GM21786 (cell line): ENCODE data around the gene MFGE8.

ENCODE experiments used
- ATAC-seq: cut with Tn5 transposase; IDR thresholded peaks from one replicate; pipeline ENCODE4 v1.9.1; 2021; ENCODE audit not compliant: unreplicated experiment

MFGE8 gene

GRCh38 chr15:88874684-88875083, 38.5 kb downstream of the MFGE8 start:
- ATAC-seq = no peak

DNA sequence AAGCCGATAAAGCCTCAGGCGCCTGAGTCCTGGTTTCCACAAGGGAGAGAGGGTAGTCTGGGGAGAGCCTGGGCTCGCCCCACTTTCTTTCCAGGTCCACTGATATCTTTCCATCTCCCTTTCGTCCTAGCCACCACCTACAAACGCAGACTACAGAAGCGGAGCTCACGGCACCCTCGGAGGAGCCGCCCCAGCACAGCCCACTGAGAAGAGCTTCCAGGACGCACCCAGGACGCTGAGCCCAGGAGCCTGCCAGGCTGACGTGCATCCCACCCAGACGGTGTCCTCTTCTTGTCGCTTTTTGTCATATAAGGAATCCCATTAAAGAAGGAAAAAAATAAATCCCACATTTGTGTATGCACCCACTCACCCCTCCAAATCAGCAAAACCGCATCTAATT, 38.9 kb downstream of the MFGE8 start:
- no peak for ATAC-seq

- ATAC-seq = no peak
These were observed 39.4 kb downstream of the MFGE8 start for GRCh38 chr15:88873786-88874185.

GRCh38 chr15:88872706-88873105, 40.5 kb downstream of the MFGE8 start:
- no peak for ATAC-seq

GRCh38 chr15:88872106-88872505, 41.1 kb downstream of the MFGE8 start:
- no peak for ATAC-seq

GRCh38 chr15:88871313-88871712, 41.9 kb downstream of the MFGE8 start:
- ATAC-seq = no peak

DNA sequence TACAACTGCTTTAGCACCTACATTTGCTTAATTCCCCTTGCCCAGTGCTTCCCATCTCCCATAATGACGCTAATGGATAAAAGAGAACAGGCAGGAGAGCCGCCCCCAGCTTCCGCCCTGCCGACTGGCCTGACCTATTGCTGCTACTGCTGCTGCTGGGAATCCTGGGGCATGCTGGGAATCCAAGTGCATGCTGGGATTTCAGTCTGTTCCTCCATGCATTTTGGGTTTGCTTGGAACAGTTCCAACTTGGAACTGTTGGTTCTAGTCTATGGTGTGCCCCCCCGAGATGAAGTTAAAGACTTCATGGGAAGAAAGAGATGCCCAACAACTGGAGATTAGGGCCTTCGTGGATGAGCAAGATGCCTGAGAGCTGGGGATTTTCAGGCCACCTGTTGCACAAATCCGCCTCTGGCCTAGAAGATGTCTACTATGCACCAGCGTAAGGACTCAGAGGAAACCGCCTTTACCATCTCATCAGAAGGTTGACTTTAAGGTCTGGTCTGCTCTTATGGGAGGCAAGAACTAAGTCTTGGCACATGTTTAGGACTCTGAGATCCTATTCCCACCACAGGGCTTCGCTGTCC, 46.8 kb downstream of the MFGE8 start:
- no peak for ATAC-seq

GRCh38 chr15:88865498-88866099, 47.6 kb downstream of the MFGE8 start:
- no peak for ATAC-seq

GRCh38 chr15:88864861-88865497, 48.2 kb downstream of the MFGE8 start:
- ATAC-seq = no peak

DNA sequence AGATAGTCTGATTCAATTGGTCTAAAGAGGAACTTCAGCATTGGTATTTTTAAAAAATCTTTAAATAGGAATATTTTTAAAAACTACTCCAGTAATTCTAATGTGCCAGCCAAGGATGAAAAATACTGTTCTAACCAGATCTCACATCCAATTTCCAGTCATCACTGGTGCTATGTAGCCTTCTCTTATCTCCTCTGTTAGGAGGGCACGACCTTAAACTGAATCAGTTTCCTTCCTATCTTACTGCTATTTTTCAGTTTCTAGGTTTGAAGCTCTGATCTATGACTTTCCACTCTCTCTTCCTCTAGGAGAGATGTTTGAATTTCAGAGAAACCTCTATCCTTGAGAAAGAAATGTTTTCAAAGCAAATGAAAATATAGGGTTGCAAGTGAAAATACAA, 49.8 kb downstream of the MFGE8 start:
- no peak for ATAC-seq

DNA sequence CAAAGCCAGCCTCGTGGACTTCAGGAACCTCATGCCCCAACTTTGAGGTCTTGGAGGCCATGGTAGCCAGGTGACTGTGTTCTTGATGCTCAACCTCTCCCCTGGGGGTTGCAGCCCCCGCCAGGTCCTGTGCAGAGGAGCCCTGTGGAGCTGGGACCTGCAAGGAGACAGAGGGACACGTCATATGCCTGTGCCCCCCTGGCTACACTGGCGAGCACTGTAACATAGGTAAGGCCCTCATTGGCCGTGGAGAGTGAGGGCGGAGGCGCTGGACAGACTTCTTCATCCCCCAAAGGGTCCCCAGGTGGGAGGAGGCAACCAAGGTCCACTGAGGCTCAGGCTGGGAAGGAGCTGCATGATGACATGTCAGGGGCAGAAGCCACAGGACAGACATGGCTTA, 53.0 kb downstream of the MFGE8 start:
- no peak for ATAC-seq

DNA sequence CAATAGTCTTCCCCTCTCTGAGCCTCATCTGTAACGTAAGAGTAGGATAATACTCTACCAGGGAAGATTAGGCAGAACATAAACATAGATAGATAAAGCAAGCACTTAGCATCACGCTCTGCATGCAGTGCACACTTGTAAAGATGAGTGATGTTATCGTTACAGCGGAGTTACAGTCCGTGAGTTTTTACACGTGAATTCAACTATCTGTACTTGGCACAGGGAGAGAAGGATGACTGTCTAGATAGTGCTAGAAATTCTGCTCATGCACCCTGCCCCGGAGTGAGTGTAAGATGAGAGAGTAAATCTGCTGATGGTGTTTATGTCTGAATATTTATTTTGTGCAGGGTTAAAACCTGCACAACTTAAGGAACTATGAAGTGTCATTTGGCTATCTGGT, 53.6 kb downstream of the MFGE8 start:
- ATAC-seq = no peak

DNA sequence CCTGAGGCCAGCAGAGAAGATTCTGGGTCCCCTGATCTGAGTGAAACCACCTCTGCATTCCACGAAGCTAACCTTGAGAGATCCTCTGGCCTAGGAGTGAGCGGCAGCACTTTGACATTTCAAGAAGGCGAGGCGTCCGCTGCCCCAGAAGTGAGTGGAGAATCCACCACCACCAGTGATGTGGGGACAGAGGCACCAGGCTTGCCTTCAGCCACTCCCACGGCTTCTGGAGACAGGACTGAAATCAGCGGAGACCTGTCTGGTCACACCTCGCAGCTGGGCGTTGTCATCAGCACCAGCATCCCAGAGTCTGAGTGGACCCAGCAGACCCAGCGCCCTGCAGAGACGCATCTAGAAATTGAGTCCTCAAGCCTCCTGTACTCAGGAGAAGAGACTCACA, 54.2 kb downstream of the MFGE8 start:
- no peak for ATAC-seq

GRCh38 chr15:88852476-88852875, 60.7 kb downstream of the MFGE8 start:
- ATAC-seq = no peak

- ATAC-seq = no peak
These were observed 63.7 kb downstream of the MFGE8 start for GRCh38 chr15:88849376-88850072.
